Upper lobe of left lung (tissue), 4 donors: ENCODE results near the gene DUSP16.

Source experiments
- CTCF ChIP-seq, 6 experiments: fragments of 450-650 bp in 4 of 6; fragments of 200-600 bp in 2 of 6; sonication (generic) in 2 of 6; IDR thresholded peaks; one replicate each; pipeline ENCODE4 v1.5.1; 2016 to 2019; ENCODE audit warnings: antibody characterized with exemption in 6 of 6
- EP300 ChIP-seq, 4 donors: sonication (generic); formaldehyde crosslinking; IDR thresholded peaks; one replicate each; pipeline ENCODE4 v1.5.1; 2017; ENCODE audit warnings: antibody characterized with exemption in 4 of 4, control low read depth in 2 of 4
- POLR2A ChIP-seq, 4 donors: fragments of 450-650 bp; IDR thresholded peaks; one replicate each; pipeline ENCODE4 v1.5.1; 2016 to 2017; ENCODE audit warnings: antibody characterized with exemption in 4 of 4, mild to moderate bottlenecking in 2 of 4

GRCh38 chr12:12546314-12546772 is 16.3 kb downstream of the DUSP16 start:
- TF ChIP-seq CTCF (IDR thresholded peaks at IDR 0.05) (no peak), EP300 (IDR thresholded peaks at IDR 0.05) (no peak), POLR2A (IDR thresholded peaks at IDR 0.05) (no peak)
